ENCODE data around the gene LEO1.
A peak's percentile ranks its signal among the peaks of the same experiment; 100 is the strongest.
"Not testable (repeated sequence)": the region's sequence is repeated elsewhere in the genome, so short reads cannot be mapped to it uniquely, and the experiment has no call there.

LEO1 gene

GRCh38 chr15:52003089-52003488 lies 31.5 kb upstream of the LEO1 start:
- DNase-seq: not testable (repeated sequence)

- no peak for DNase-seq
Measured at GRCh38 chr15:52002351-52002750, 30.8 kb upstream of the LEO1 start.

- peak; percentile 42 for DNase-seq
Measured at GRCh38 chr15:51992953-51993352, 21.4 kb upstream of the LEO1 start.

- DNase-seq: no peak
Measured at GRCh38 chr15:51991141-51991540, 19.6 kb upstream of the LEO1 start.

GRCh38 chr15:51982770-51983103 lies 11.2 kb upstream of the LEO1 start:
- no peak for DNase-seq

GRCh38 chr15:51982013-51982769 lies 10.6 kb upstream of the LEO1 start:
- peak; percentile 78 for DNase-seq

GRCh38 chr15:51973775-51974174 lies 2.2 kb upstream of the LEO1 start:
- DNase-seq: no peak

- no peak for DNase-seq
Measured at GRCh38 chr15:51973220-51973619, 1.6 kb upstream of the LEO1 start.

GRCh38 chr15:51971032-51971374 lies 575 bp downstream of the LEO1 start:
- no peak for DNase-seq

GRCh38 chr15:51970132-51970817 lies 1.3 kb downstream of the LEO1 start:
- no peak for DNase-seq

GRCh38 chr15:51969728-51970127 lies 1.9 kb downstream of the LEO1 start:
- DNase-seq: no peak

GRCh38 chr15:51967583-51967982 lies 4.0 kb downstream of the LEO1 start:
- no peak for DNase-seq

GRCh38 chr15:51966192-51966591 lies 5.4 kb downstream of the LEO1 start:
- no peak for DNase-seq

GRCh38 chr15:51965691-51966090 lies 5.9 kb downstream of the LEO1 start:
- no peak for DNase-seq

- no peak for DNase-seq
Measured at GRCh38 chr15:51955504-51955903, 16.1 kb downstream of the LEO1 start.

GRCh38 chr15:51952805-51953204 lies 18.8 kb downstream of the LEO1 start:
- no peak for DNase-seq

- DNase-seq: no peak
Measured at GRCh38 chr15:51947124-51947523, 24.5 kb downstream of the LEO1 start.

GRCh38 chr15:51939216-51939615 lies 32.4 kb downstream of the LEO1 start:
- DNase-seq: no peak

GRCh38 chr15:51938286-51938685 lies 33.3 kb downstream of the LEO1 start:
- no peak for DNase-seq

- no peak for DNase-seq
Measured at GRCh38 chr15:51936105-51936478, 35.5 kb downstream of the LEO1 start.

GRCh38 chr15:51935466-51936104 lies 36.0 kb downstream of the LEO1 start:
- DNase-seq: no peak

- no peak for DNase-seq
Measured at GRCh38 chr15:51932161-51932560, 39.4 kb downstream of the LEO1 start.

GRCh38 chr15:51931638-51932037 lies 39.9 kb downstream of the LEO1 start:
- DNase-seq: peak; percentile 49

- no peak for DNase-seq
Measured at GRCh38 chr15:51931016-51931415, 40.6 kb downstream of the LEO1 start.
